ENCODE data around the gene ALX3.

- TF ChIP-seq CTCF (conservative IDR thresholded peaks at IDR 0.05; ENCODE audit: low read depth, low read length) (no peak), MAZ (IDR thresholded peaks at IDR 0.05; ENCODE audit: borderline replicate concordance, low read depth, low read length) (no peak), USF2 (IDR thresholded peaks at IDR 0.05; ENCODE audit: low read depth, low read length) (no peak), NFE2L2 (IDR thresholded peaks at IDR 0.05; ENCODE audit: low read depth, low read length) (no peak), SMC3 (IDR thresholded peaks at IDR 0.05; ENCODE audit: low read depth, low read length) (no peak), CEBPB (IDR thresholded peaks at IDR 0.05; ENCODE audit: low read depth, low read length) (no peak), POLR2A (IDR thresholded peaks at IDR 0.05; ENCODE audit: low read depth, low read length) (no peak)
Observed at GRCh38 chr1:110113551-110113950, 43.1 kb upstream of the ALX3 start.
